Testis (tissue), 3 donors: ENCODE measurements around the gene ELF1. TPM values are rescaled to one million over a fixed set of nuclear protein-coding genes. Genes with fewer than 3 reads are reported as not detected.
A peak's percentile ranks its signal among the peaks of the same experiment; 100 is the strongest.

Source experiments
- DNase-seq: peaks from one replicate; pipeline ENCODE4 v3.0.0-alpha.2; 2019
- H3K27ac ChIP-seq, 2 donors: fragments of 200-600 bp; sonication (generic); one replicate each; pipeline ENCODE4 v1.5.1; 2019
- H3K27me3 ChIP-seq: fragments of 200-600 bp; sonication (generic); one replicate; pipeline ENCODE4 v1.5.1; 2019
- H3K36me3 ChIP-seq: fragments of 200-600 bp; sonication (generic); one replicate; pipeline ENCODE4 v1.5.1; 2017; ENCODE audit warnings: low read depth; ENCODE audit errors: missing control alignments
- H3K4me1 ChIP-seq: fragments of 200-600 bp; sonication (generic); one replicate; pipeline ENCODE4 v1.5.1; 2019
- H3K4me3 ChIP-seq, 2 donors: fragments of 200-600 bp; sonication (generic); one replicate each; pipeline ENCODE4 v1.5.1; 2017 to 2019
- H3K9me3 ChIP-seq: fragments of 200-600 bp; sonication (generic); one replicate; pipeline ENCODE4 v1.5.1; 2017
- CTCF ChIP-seq, 3 experiments: fragments of 450-650 bp in 2 of 3; fragments of 200-600 bp in 1 of 3; sonication (generic) in 1 of 3; IDR thresholded peaks; one replicate each; pipeline ENCODE4 v1.5.1; 2016 to 2019; ENCODE audit warnings: antibody characterized with exemption in 3 of 3, mild to moderate bottlenecking in 2 of 3, moderate library complexity in 1 of 3
- POLR2A ChIP-seq: fragments of 450-650 bp; IDR thresholded peaks from one replicate; pipeline ENCODE4 v1.6.1; 2017; ENCODE audit warnings: antibody characterized with exemption, mild to moderate bottlenecking, moderate library complexity
- WGBS, 2 donors: methylation state at CpG; one replicate each; pipeline ENCODE4 v1.1.5; 2018; 5-methylcytosine and 5-hydroxymethylcytosine counted together
- intact Hi-C: fragments of 100-400 bp; cut with DNase I; formaldehyde crosslinking; loops from one replicate; pipeline ENCODE4 v1.15.1; 2023; ENCODE audit warnings: low total_unique reads
- polyA plus RNA-seq: library from polyadenylated mRNA; stranded (reverse); fragments of 350-450 nt; fragmentation: Illumina TruSeq; extraction: RNeasy Lipid Tissue Mini Kit (QIAGEN cat#74804); gene quantifications from one replicate; pipeline ENCODE4 v1.2.3, GENCODE V29; 2014; ENCODE audit warnings: low read depth, low replicate concordance; ENCODE audit not compliant: insufficient read depth
- total RNA-seq, 2 donors: library from RNA; depleted of rRNA; stranded (reverse); fragments of >200 nt; gene quantifications; one replicate each; pipeline ENCODE4 v1.2.3, GENCODE V29; 2016

The ELF1 gene
- total and polyA plus RNA-seq, 3 donors from 2014 or later: 32.8 to 67.5 (median 54.8) TPM

GRCh38 chr13:40999416-40999815 lies 19.7 kb downstream of the ELF1 start:
- Histone ChIP-seq H3K36me3 (no peaks in the 10 kb centered on the region), H3K27ac (peak overlapping the region in 1 of 2 donors; percentile 64), H3K27me3 (no peaks in the 10 kb centered on the region), H3K4me1 (peaks cover 15% of the 10 kb centered on the region), H3K4me3 (no peak overlapping the region), H3K9me3 (no peaks in the 10 kb centered on the region)
- intact Hi-C loops: no loop called here
- TF ChIP-seq POLR2A (no peak), CTCF (IDR thresholded peaks at IDR 0.05) (no peak)
- WGBS, 2 donors: 58 to 69% methylated on average over 3 of the region's 3 CpGs
- no peak for DNase-seq

GRCh38 chr13:40996426-40997092 lies 22.6 kb downstream of the ELF1 start:
- H3K4me3 ChIP-seq: no peak overlapping the region
- intact Hi-C loops: no loop called here
- H3K4me1 ChIP-seq: peaks cover 18% of the 10 kb centered on the region
- no peaks in the 10 kb centered on the region for H3K9me3 ChIP-seq
- TF ChIP-seq POLR2A (no peak), CTCF (IDR thresholded peaks at IDR 0.05) (no peak)
- no peak overlapping the region for H3K27ac ChIP-seq
- WGBS, 2 donors: 81 to 83% methylated on average over 5 of the region's 5 CpGs
- DNase-seq: no peak
- H3K27me3 ChIP-seq: no peaks in the 10 kb centered on the region
- H3K36me3 ChIP-seq: no peaks in the 10 kb centered on the region

- intact Hi-C loops: no loop called here
- Histone ChIP-seq H3K4me1 (peaks cover 18% of the 10 kb centered on the region), H3K27ac (no peak overlapping the region)
Measured at GRCh38 chr13:40995997-40996396, 23.1 kb downstream of the ELF1 start.

GRCh38 chr13:40994581-40995230 lies 24.4 kb downstream of the ELF1 start:
- WGBS, 2 donors: 49 to 51% methylated on average over 6 of the region's 6 CpGs
- H3K4me3 ChIP-seq: no peak overlapping the region
- intact Hi-C loops: no loop called here
- no peaks in the 10 kb centered on the region for H3K36me3 ChIP-seq
- H3K27ac ChIP-seq: peak overlapping the region; percentile 57 to 67
- no peaks in the 10 kb centered on the region for H3K27me3 ChIP-seq
- DNase-seq: peak; percentile 84
- no peaks in the 10 kb centered on the region for H3K9me3 ChIP-seq
- peaks cover 18% of the 10 kb centered on the region for H3K4me1 ChIP-seq
- no peak for TF ChIP-seq POLR2A
- no peak for TF ChIP-seq CTCF (IDR thresholded peaks at IDR 0.05)

More at GRCh38 chr13:40995997-40996396, 23.1 kb downstream of the ELF1 start:
- no peaks in the 10 kb centered on the region for H3K9me3 ChIP-seq
- H3K27me3 ChIP-seq: no peaks in the 10 kb centered on the region
- no peak for DNase-seq
- no peak overlapping the region for H3K4me3 ChIP-seq
- H3K36me3 ChIP-seq: no peaks in the 10 kb centered on the region
- TF ChIP-seq CTCF (IDR thresholded peaks at IDR 0.05): no peak
- no peak for TF ChIP-seq POLR2A

- intact Hi-C loops: no loop called here
- no peak overlapping the region for H3K4me3 ChIP-seq
- H3K27me3 ChIP-seq: no peaks in the 10 kb centered on the region
- peaks cover 18% of the 10 kb centered on the region for H3K4me1 ChIP-seq
- DNase-seq: no peak
- H3K9me3 ChIP-seq: no peaks in the 10 kb centered on the region
- peak overlapping the region; percentile 57 to 67 for H3K27ac ChIP-seq
- H3K36me3 ChIP-seq: no peaks in the 10 kb centered on the region
- no peak for TF ChIP-seq CTCF (IDR thresholded peaks at IDR 0.05)
- no peak for TF ChIP-seq POLR2A
Measured at GRCh38 chr13:40993987-40994386, 25.1 kb downstream of the ELF1 start.
